ENCODE data around the gene CAP1. TPM values are rescaled to one million over a fixed set of nuclear protein-coding genes. Genes with fewer than 3 reads are reported as not detected.

CAP1 gene
- total and polyA plus RNA-seq, 2 of the 13 experiments (the other 11 are each of a cell fraction or from before 2014, with no cell fraction given) = 174 to 195 TPM

GRCh38 chr1:40096977-40097782 is 56.7 kb downstream of the CAP1 start, which contains the start of gene PPT1 (continued):
- TF ChIP-seq ZNF276 (CRISPR knock-in tag; IDR thresholded peaks at IDR 0.05; ENCODE audit: low read depth) (peak; percentile 93), FOXA3 (CRISPR knock-in tag; IDR thresholded peaks at IDR 0.05) (no peak), ZNF576 (CRISPR knock-in tag; IDR thresholded peaks at IDR 0.05) (no peak), CAMTA2 (CRISPR knock-in tag; IDR thresholded peaks at IDR 0.05; ENCODE audit: borderline replicate concordance) (no peak), MZF1 (CRISPR knock-in tag; IDR thresholded peaks at IDR 0.05; ENCODE audit: borderline replicate concordance) (no peak), TCF7L2 (IDR thresholded peaks at IDR 0.05; ENCODE audit: low read depth, low read length) (no peak), REL (CRISPR knock-in tag; conservative IDR thresholded peaks at IDR 0.05) (peak; percentile 92), NR2F6 (IDR thresholded peaks at IDR 0.05) (no peak), NR2F6 (CRISPR knock-in tag; IDR thresholded peaks at IDR 0.05) (no peak; the same call in 1 of the 2 replicates), POGZ (CRISPR knock-in tag; IDR thresholded peaks at IDR 0.05) (0 out of 2 replicates have a peak, but pooled peaks have one; percentile 41), MTA1 (CRISPR knock-in tag; IDR thresholded peaks at IDR 0.05; ENCODE audit: borderline replicate concordance) (peak; percentile 47; the same call in 1 of the 2 replicates), ARID4A (CRISPR knock-in tag; IDR thresholded peaks at IDR 0.05; ENCODE audit: borderline replicate concordance) (peak; percentile 88), SRSF9 (IDR thresholded peaks at IDR 0.05; ENCODE audit: borderline replicate concordance, insufficient read depth, low read depth, low read length, poor library complexity, severe bottlenecking) (no peak), ONECUT2 (CRISPR knock-in tag; IDR thresholded peaks at IDR 0.05) (0 out of 2 replicates have a peak, but pooled peaks have one; percentile 36), ZNF563 (CRISPR knock-in tag; IDR thresholded peaks at IDR 0.05) (no peak; the same call in 1 of the 2 replicates), ZFY (CRISPR knock-in tag; IDR thresholded peaks at IDR 0.05) (peak; percentile 40; the same call in 1 of the 2 replicates), PPARG (CRISPR knock-in tag; conservative IDR thresholded peaks at IDR 0.05) (no peak), ZSCAN29 (CRISPR knock-in tag; conservative IDR thresholded peaks at IDR 0.05) (no peak), EZH2 (conservative IDR thresholded peaks at IDR 0.05; ENCODE audit: low read depth, low read length) (no peak), STAG1 (CRISPR knock-in tag; IDR thresholded peaks at IDR 0.05) (no peak), ZNF710 (CRISPR knock-in tag; IDR thresholded peaks at IDR 0.05; ENCODE audit: borderline replicate concordance) (no peak)
